Neuronal stem cell (in vitro differentiated cells): ENCODE data around the gene ADGRG6.
A peak's percentile ranks its signal among the peaks of the same experiment; 100 is the strongest.

Experiments used
- DNase-seq: peaks from one replicate; pipeline ENCODE4 v3.0.0-alpha.2; 2013; ENCODE audit warnings: low spot score
- H2AFZ ChIP-seq: one replicate; pipeline ENCODE4 v1.6.1; 2013; ENCODE audit warnings: mild to moderate bottlenecking, low read length, inconsistent platforms
- H2AK5ac ChIP-seq: 2 replicates; pipeline ENCODE4 v1.6.1; 2013; ENCODE audit warnings: low read depth, mild to moderate bottlenecking, inconsistent platforms, low read length, moderate library complexity, mixed read lengths
- H2BK120ac ChIP-seq: 2 replicates; pipeline ENCODE4 v1.6.1; 2013; ENCODE audit warnings: low read depth, mild to moderate bottlenecking, inconsistent platforms, low read length, moderate library complexity, mixed read lengths
- H2BK12ac ChIP-seq: one replicate; pipeline ENCODE4 v1.6.1; 2013; ENCODE audit warnings: low read length, inconsistent platforms
- H2BK15ac ChIP-seq: 2 replicates; pipeline ENCODE4 v1.6.1; 2013; ENCODE audit warnings: mild to moderate bottlenecking, low read length, inconsistent platforms, mixed read lengths
- H2BK5ac ChIP-seq: one replicate; pipeline ENCODE4 v1.6.1; 2013; ENCODE audit warnings: inconsistent platforms, mild to moderate bottlenecking, low read length, moderate library complexity
- H3K14ac ChIP-seq: one replicate; pipeline ENCODE4 v1.6.1; 2013; ENCODE audit warnings: low read length, inconsistent platforms
- H3K18ac ChIP-seq: 2 replicates; pipeline ENCODE4 v1.6.1; 2013; ENCODE audit warnings: low read length, inconsistent platforms
- H3K23ac ChIP-seq: 2 replicates; pipeline ENCODE4 v1.6.1; 2013; ENCODE audit warnings: low read depth, mild to moderate bottlenecking, mixed read lengths, low read length, inconsistent platforms; ENCODE audit not compliant: poor library complexity
- H3K27ac ChIP-seq: replicated peaks from 3 replicates; pipeline ENCODE4 v1.5.1; 2013; ENCODE audit warnings: low read length, inconsistent platforms
- H3K27me3 ChIP-seq, 3 experiments: 2 replicates each; pipeline ENCODE4 v1.6.1; 2013; ENCODE audit warnings: low read length in 3 of 3, mild to moderate bottlenecking in 2 of 3, inconsistent platforms in 1 of 3, low read depth in 1 of 3, mixed read lengths in 1 of 3, moderate library complexity in 1 of 3; ENCODE audit not compliant: control insufficient read depth in 3 of 3, insufficient read depth in 3 of 3
- H3K36me3 ChIP-seq, 2 donors: replicated peaks in 1 of 2; 2 replicates each; pipeline ENCODE4 v1.6.1; 2013; ENCODE audit warnings: low read length in 2 of 2; ENCODE audit not compliant: control insufficient read depth in 2 of 2, insufficient read depth in 2 of 2
- H3K4ac ChIP-seq: 2 replicates; pipeline ENCODE4 v1.6.1; 2013; ENCODE audit warnings: inconsistent platforms, mild to moderate bottlenecking, low read length, moderate library complexity
- H3K4me1 ChIP-seq, 2 donors: 1 replicate in 1 of 2; 2 replicates in 1 of 2; pipeline ENCODE4 v1.6.1; 2013; ENCODE audit warnings: low read length in 2 of 2, low read depth in 1 of 2; ENCODE audit not compliant: control insufficient read depth in 2 of 2, insufficient read depth in 1 of 2
- H3K4me2 ChIP-seq: one replicate; pipeline ENCODE4 v1.6.1; 2013; ENCODE audit warnings: mild to moderate bottlenecking, low read length, inconsistent platforms; ENCODE audit not compliant: insufficient read depth, poor library complexity, severe bottlenecking
- H3K4me3 ChIP-seq, 2 donors: 2 replicates each; pipeline ENCODE4 v1.5.1; 2013; ENCODE audit warnings: low read length in 2 of 2, mild to moderate bottlenecking in 2 of 2, inconsistent platforms in 1 of 2, moderate library complexity in 1 of 2
- H3K79me1 ChIP-seq: one replicate; pipeline ENCODE4 v1.6.1; 2013; ENCODE audit warnings: low read depth, mild to moderate bottlenecking, inconsistent platforms, low read length, moderate library complexity
- H3K9ac ChIP-seq: one replicate; pipeline ENCODE4 v1.6.1; 2013; ENCODE audit warnings: mild to moderate bottlenecking, low read depth, low read length, inconsistent platforms; ENCODE audit not compliant: poor library complexity
- H3K9me3 ChIP-seq, 2 donors: replicated peaks in 1 of 2; 2 replicates each; pipeline versions ENCODE3 to v1.6.1; 2013; ENCODE audit warnings: low read length in 2 of 2, mild to moderate bottlenecking in 2 of 2, inconsistent platforms in 1 of 2, low read depth in 1 of 2, mixed read lengths in 1 of 2, moderate library complexity in 1 of 2; ENCODE audit not compliant: control insufficient read depth in 2 of 2, insufficient read depth in 1 of 2
- H4K8ac ChIP-seq: one replicate; pipeline ENCODE4 v1.6.1; 2013; ENCODE audit warnings: low read depth, mild to moderate bottlenecking, inconsistent platforms, low read length, moderate library complexity
- H4K91ac ChIP-seq: one replicate; pipeline ENCODE4 v1.6.1; 2013; ENCODE audit warnings: low read length, low read depth, mild to moderate bottlenecking, inconsistent platforms; ENCODE audit not compliant: poor library complexity
- WGBS, 2 donors: extraction: QIAGEN DNeasy Blood & Tissue Kit; methylation state at CpG; one replicate each; pipeline ENCODE4 v1.1.7; 2013; ENCODE audit warnings: missing lambda C conversion rate in 2 of 2, mixed read lengths in 1 of 2; ENCODE audit not compliant: insufficient read length in 2 of 2, insufficient replicate concordance in 1 of 2; ENCODE audit errors: extremely low coverage in 2 of 2; 5-methylcytosine and 5-hydroxymethylcytosine counted together

The ADGRG6 gene

DNA sequence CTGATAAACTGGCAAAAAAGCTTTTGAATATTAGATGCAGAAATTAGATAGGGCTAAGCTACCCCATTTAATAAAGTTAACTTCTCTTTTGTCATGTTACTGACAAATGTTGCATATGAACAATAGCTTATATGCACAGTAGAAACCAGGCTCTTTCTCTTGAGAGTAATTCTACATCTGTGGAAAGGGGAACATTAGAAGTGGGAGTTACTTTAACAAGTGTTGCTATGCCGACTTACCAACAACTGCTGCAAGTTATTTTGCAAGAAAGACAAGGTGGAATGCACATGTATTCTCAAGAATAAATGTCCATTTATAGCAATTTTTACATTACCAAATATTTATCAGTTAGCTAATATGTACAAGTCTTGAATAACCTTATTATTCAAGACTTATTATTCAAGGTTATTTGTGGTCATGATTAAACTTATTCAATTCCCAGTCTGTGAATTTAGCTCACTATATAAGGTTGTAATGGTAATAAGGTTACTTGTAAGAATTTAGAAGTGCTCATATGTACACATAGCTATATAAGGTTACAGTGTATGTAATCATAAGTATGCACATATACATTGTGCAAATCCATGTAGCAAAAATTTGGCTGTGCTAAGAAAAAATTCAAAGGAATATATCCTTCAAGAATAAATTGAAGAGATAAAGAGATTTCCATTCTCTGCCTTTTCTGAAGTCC, 38.3 kb downstream of the ADGRG6 start:
- H2BK5ac ChIP-seq = no peak overlapping the region
- H2BK120ac ChIP-seq = no peak overlapping the region
- no peak overlapping the region for H3K4me2 ChIP-seq
- no peak overlapping the region for H3K14ac ChIP-seq
- no peak overlapping the region for H3K4ac ChIP-seq
- no CpG with 5 or more reads among the region's 1 CpG for WGBS, 2 donors
- H2AFZ ChIP-seq = peak overlapping the region; percentile 35
- H3K27me3 ChIP-seq = no peaks in the 10 kb centered on the region
- no peak overlapping the region for H3K4me3 ChIP-seq
- no peak overlapping the region for H3K9ac ChIP-seq
- no peak overlapping the region for H2BK12ac ChIP-seq
- peaks cover 0 to 14% of the 10 kb centered on the region in 2 donors for H3K4me1 ChIP-seq
- H4K91ac ChIP-seq = no peak overlapping the region
- H3K27ac ChIP-seq = no peak overlapping the region
- H3K79me1 ChIP-seq = no peaks in the 10 kb centered on the region
- H3K9me3 ChIP-seq = peaks cover 0 to 4% of the 10 kb centered on the region in 2 donors
- H3K23ac ChIP-seq = no peak overlapping the region
- H4K8ac ChIP-seq = no peak overlapping the region
- DNase-seq = no peak
- H3K18ac ChIP-seq = no peak overlapping the region
- H3K36me3 ChIP-seq = no peaks in the 10 kb centered on the region
- H2AK5ac ChIP-seq = no peak overlapping the region
- H2BK15ac ChIP-seq = no peak overlapping the region

DNA sequence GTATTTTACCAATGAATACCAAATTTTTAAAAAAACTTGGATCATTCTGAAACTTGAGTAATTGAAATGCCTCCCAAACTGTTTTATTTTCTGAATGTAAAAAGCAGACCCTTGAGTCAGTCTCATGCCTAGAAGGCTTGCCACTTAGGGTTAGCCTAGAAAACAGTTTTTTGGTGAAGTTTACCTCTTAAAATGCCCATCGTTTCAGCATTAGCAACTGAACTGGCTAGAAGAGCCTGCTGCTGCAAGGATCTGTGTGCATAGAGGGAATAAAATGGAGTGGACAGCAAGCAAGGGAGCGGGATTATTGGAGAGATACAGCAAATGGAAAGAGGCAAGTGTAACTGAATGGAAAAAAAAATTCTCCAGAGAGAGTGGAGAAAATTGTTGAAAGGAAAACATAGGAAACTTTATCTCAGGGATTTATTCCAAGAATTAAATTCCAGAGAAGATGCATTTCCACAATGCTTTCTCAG, 40.1 kb downstream of the ADGRG6 start:
- Histone ChIP-seq H3K27ac (no peak overlapping the region), H3K4me3 (no peak overlapping the region), H3K18ac (no peak overlapping the region), H2BK12ac (no peak overlapping the region), H2BK5ac (no peak overlapping the region), H3K79me1 (no peaks in the 10 kb centered on the region), H3K23ac (no peak overlapping the region), H3K9me3 (peaks cover 0 to 4% of the 10 kb centered on the region in 2 donors), H2BK15ac (no peak overlapping the region), H4K91ac (no peak overlapping the region), H2AK5ac (no peak overlapping the region), H3K4me2 (no peak overlapping the region), H2BK120ac (no peak overlapping the region), H4K8ac (no peak overlapping the region), H3K4me1 (peaks cover 0 to 14% of the 10 kb centered on the region in 2 donors), H2AFZ (no peak overlapping the region), H3K4ac (no peak overlapping the region), H3K36me3 (no peaks in the 10 kb centered on the region), H3K14ac (no peak overlapping the region), H3K27me3 (no peaks in the 10 kb centered on the region), H3K9ac (no peak overlapping the region)
- DNase-seq = no peak
- WGBS, 2 donors = no CpG with 5 or more reads among the region's 2 CpGs

DNA sequence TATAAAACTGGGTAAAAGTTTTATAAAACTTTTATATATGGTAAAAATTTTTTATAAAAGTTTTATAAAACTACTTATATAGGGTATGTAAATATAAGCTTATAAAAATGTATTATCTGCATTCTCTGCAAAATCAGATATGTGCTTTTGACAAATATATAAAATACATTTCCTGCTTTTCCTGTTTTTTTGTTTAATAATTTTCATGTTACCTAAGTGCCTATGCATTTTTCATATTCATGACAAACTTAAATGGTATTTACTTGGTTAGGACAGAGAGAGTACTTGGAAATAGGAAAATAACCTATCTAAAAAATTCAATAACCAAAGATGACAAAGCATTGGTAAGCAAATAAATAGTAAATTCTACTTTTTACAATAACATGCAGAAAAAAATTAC, 41.2 kb downstream of the ADGRG6 start:
- Histone ChIP-seq H2AK5ac (no peak overlapping the region), H2BK12ac (no peak overlapping the region), H3K27ac (no peak overlapping the region), H3K4ac (no peak overlapping the region), H3K14ac (no peak overlapping the region), H3K36me3 (no peaks in the 10 kb centered on the region), H2BK5ac (no peak overlapping the region), H3K4me3 (no peak overlapping the region), H3K9me3 (peaks cover 0 to 4% of the 10 kb centered on the region in 2 donors), H2BK15ac (no peak overlapping the region), H3K4me2 (no peak overlapping the region), H4K91ac (no peak overlapping the region), H4K8ac (no peak overlapping the region), H3K23ac (no peak overlapping the region), H3K4me1 (peaks cover 0 to 14% of the 10 kb centered on the region in 2 donors), H3K79me1 (no peaks in the 10 kb centered on the region), H3K9ac (no peak overlapping the region), H2AFZ (no peak overlapping the region), H3K18ac (no peak overlapping the region), H2BK120ac (no peak overlapping the region), H3K27me3 (no peaks in the 10 kb centered on the region)
- DNase-seq = no peak

DNA sequence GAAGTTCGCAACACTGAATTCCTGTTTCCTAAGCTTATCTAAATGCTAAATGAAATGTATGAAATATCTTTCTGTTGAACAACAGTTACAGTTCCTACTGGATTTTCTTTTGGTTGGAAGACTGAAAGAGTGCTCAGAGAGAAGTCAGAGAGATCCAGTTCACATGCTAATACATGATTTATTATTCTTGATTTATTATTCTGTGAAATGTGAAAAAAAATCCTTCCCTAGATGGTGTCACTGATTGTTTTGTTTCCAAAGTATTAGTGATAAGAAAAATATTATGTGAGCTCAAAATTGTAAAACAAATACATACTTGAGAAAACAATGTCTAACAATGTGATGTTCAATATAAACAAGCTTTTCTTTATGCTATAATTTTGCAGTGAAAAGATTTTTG, 42.1 kb downstream of the ADGRG6 start:
- Histone ChIP-seq H3K23ac (no peak overlapping the region), H3K9ac (no peak overlapping the region), H3K14ac (no peak overlapping the region), H2BK5ac (no peak overlapping the region), H4K91ac (no peak overlapping the region), H3K9me3 (peaks cover 0 to 4% of the 10 kb centered on the region in 2 donors), H2BK15ac (no peak overlapping the region), H3K4ac (no peak overlapping the region), H3K18ac (no peak overlapping the region), H3K4me1 (peaks cover 0 to 14% of the 10 kb centered on the region in 2 donors), H3K4me3 (no peak overlapping the region), H2AFZ (no peak overlapping the region), H2BK12ac (no peak overlapping the region), H3K4me2 (no peak overlapping the region), H3K27me3 (no peaks in the 10 kb centered on the region), H3K36me3 (no peaks in the 10 kb centered on the region), H3K27ac (no peak overlapping the region), H2AK5ac (no peak overlapping the region), H4K8ac (no peak overlapping the region), H3K79me1 (no peaks in the 10 kb centered on the region), H2BK120ac (no peak overlapping the region)
- WGBS, 2 donors = no CpG with 5 or more reads among the region's 1 CpG
- DNase-seq = no peak
